ENCODE results near the gene SLC35B1.

DNA sequence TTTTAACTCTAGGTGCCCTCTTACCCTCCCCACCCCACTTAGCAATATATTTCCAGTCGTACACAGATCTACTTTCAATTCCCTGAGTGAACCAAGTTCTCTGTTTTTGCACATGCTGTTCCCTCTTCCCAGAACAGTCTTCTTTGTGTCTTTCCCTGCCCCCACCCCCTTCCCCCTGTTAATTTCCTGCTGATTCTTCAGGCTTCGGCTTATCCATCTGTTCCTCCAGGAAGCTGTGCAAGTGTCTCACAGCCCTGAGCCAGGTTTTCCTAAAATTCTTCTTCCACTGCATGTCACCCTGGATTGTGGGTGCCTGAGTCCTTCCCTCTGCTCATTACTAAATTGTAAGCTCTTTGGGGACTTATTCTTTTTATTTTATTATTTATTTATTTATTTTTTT is 17.5 kb downstream of the SLC35B1 start:
- TF ChIP-seq, protein P1, sequence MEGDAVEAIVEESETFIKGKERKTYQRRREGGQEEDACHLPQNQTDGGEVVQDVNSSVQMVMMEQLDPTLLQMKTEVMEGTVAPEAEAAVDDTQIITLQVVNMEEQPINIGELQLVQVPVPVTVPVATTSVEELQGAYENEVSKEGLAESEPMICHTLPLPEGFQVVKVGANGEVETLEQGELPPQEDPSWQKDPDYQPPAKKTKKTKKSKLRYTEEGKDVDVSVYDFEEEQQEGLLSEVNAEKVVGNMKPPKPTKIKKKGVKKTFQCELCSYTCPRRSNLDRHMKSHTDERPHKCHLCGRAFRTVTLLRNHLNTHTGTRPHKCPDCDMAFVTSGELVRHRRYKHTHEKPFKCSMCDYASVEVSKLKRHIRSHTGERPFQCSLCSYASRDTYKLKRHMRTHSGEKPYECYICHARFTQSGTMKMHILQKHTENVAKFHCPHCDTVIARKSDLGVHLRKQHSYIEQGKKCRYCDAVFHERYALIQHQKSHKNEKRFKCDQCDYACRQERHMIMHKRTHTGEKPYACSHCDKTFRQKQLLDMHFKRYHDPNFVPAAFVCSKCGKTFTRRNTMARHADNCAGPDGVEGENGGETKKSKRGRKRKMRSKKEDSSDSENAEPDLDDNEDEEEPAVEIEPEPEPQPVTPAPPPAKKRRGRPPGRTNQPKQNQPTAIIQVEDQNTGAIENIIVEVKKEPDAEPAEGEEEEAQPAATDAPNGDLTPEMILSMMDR (IDR thresholded peaks at IDR 0.05): no peak
- TF ChIP-seq POLR2A (IDR thresholded peaks at IDR 0.05): no peak
